DOHH2 (cell line): ENCODE measurements around the gene ZNF592.

Experiments used
- EZH2phosphoT487 ChIP-seq: fragments of 200-600 bp; sonication (generic); IDR thresholded peaks from 2 replicates; pipeline ENCODE4 v1.6.1; 2017; ENCODE audit warnings: borderline replicate concordance, mild to moderate bottlenecking, antibody characterized with exemption, low read length, moderate library complexity, mixed read lengths
- TF ChIP-seq, protein P1 (sequence below): fragments of 200-600 bp; sonication (generic); IDR thresholded peaks from one replicate; pipeline ENCODE4 v1.5.1; 2014; ENCODE audit warnings: antibody characterized with exemption, mild to moderate bottlenecking, low read depth, low read length; ENCODE audit not compliant: poor library complexity, severe bottlenecking

DNA sequence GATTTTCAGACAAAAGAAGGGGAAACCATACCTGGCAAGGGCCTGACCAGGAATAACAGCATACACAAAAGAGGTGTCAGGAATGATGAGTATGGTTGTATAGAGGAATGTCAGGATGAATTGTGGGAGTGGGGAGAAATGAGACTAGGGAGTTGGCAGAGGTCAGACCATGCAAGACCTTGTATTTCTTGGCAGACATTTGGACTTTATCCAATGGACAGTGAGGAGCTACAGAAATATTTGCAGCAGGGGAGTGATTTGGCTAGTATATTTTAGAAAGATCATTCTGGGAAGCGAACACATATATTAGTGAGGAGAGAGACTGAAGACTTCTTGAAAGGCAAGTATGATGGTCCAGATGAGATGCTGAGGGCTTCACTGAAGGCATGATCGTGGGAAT lies 43.4 kb downstream of the ZNF592 start:
- TF ChIP-seq, protein P1, sequence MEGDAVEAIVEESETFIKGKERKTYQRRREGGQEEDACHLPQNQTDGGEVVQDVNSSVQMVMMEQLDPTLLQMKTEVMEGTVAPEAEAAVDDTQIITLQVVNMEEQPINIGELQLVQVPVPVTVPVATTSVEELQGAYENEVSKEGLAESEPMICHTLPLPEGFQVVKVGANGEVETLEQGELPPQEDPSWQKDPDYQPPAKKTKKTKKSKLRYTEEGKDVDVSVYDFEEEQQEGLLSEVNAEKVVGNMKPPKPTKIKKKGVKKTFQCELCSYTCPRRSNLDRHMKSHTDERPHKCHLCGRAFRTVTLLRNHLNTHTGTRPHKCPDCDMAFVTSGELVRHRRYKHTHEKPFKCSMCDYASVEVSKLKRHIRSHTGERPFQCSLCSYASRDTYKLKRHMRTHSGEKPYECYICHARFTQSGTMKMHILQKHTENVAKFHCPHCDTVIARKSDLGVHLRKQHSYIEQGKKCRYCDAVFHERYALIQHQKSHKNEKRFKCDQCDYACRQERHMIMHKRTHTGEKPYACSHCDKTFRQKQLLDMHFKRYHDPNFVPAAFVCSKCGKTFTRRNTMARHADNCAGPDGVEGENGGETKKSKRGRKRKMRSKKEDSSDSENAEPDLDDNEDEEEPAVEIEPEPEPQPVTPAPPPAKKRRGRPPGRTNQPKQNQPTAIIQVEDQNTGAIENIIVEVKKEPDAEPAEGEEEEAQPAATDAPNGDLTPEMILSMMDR, result no peak
- no peak for TF ChIP-seq EZH2phosphoT487
